Pulmonary artery endothelial cell (primary cell): Measurements from ENCODE around the gene HES7. TPM values are rescaled to one million over a fixed set of nuclear protein-coding genes. Genes with fewer than 3 reads are reported as not detected.

ENCODE experiments used
- DNase-seq: peaks from one replicate; pipeline ENCODE4 v3.0.0-alpha.2; 2011; ENCODE audit warnings: low read depth, low spot score
- total RNA-seq: library from RNA; depleted of rRNA; stranded (reverse); fragments of >200 nt; gene quantifications from 2 replicates; pipeline ENCODE4 v1.2.3, GENCODE V29; 2014

Gene HES7
- total RNA-seq, 1 donor from 2014 or later, result 0.40 TPM

DNA sequence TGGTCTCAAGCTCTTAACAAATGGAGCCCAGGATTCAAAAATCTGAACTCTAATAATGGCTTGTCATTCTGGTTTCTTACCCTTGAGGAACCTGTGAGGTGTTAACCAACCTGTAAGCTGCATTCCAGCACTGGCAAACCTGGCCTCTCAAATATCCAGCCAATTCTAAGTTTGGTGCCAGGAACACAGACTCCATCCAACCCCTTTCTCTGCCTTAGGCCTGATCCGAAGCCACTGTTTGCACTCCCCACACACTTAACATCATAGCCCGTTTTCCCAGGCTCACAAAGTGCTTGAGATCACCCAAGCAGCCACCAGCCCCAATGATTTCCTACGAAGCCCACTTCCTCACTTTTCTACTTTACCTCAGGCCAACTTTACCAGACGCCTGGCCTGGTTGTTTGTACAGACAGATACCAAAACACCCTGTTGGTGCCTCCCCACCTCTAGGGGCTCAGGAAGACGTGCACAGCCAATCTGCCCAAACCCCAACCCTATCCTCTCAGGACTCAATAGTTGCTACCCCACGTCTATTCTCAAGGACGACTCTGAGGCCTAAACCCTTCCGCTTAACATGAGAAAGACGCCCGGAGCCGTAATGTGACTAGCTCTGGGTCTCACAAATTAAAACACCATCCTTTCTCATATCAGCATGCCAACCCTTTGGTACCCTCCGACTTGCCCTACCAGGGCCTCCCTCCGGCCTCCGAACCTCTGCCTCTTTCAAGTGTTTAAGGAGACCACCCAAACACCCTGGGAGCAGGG lies 31.5 kb upstream of the HES7 start:
- no peak for DNase-seq

DNA sequence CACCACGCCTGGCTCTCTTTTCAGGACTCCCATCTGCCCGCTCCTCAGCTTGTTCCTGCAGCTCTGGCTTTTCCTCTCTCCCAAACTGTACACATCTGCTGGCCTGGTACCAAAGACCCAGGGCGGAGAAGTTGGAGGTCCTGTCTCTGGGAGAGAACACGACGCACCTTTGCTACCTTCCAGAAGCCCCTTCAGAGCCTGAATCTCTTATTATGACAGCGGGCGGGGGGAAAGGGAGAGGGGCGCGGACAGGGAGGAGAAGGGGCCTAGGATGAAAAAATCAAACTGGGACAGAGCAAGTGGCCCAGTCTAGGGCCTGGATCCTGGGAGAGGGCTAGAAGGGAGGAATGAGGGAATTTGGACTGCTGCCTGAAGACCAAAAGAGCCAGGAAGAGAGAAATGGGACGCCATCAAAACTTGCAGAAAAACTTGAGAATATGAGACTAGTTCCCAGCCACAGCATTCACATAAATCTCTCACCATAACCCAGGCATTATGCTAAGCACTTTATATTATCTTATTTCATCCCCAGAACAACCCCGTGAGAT lies 30.8 kb upstream of the HES7 start:
- DNase-seq, result no peak

DNA sequence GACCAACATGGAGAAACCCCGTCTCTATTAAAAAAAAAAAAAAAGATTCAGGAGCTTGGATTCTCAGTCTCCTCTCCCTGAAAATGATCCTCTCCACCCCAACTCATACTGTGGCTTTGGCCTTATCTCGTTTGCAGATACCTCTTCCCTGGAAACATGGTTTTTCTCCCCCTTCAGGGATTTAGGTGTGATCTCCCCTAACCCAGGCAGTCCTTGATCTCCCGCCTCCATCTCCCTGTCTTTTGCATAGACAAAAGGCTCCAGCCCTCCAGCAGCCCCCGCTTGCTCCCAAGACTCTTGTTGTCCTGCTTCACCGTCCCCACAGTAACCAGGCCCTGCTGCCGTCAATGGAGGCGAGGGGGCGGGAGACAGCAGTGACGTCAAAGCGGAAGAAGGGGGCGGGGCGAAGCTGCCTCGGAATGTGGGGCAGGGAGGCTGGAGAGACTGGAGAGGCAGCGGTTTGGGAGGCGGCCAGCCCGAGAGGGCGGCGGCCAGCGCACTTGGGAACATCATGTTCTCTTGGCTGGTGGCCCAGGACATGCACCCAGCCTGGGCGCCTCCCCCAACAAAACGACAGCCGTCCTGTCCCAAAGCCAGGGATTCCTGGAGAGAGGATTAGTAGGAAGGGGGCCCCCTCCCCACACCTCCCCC lies 30.2 kb upstream of the HES7 start:
- peak; percentile 93 for DNase-seq

DNA sequence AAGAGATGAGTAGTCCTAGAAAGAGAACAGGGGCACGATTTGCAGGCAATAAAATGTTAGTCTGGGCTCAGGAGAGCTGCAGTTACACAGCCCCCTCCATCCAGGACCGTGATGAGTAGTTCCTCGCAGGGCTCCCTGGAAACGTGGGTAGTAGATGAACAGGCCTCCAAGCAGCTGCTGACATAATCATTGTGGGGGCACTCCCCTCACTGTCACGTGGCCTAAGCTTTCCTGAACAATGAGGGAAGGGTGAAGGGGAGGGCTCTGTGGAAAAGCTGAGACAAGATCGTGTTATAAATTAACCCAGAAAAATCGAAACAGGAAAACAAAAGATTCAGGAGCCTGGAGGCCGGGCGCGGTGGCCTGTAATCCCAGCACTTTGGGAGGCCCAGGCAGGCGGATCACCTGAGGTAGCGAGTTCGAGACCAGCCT lies 29.6 kb upstream of the HES7 start:
- peak; percentile 93 for DNase-seq

DNA sequence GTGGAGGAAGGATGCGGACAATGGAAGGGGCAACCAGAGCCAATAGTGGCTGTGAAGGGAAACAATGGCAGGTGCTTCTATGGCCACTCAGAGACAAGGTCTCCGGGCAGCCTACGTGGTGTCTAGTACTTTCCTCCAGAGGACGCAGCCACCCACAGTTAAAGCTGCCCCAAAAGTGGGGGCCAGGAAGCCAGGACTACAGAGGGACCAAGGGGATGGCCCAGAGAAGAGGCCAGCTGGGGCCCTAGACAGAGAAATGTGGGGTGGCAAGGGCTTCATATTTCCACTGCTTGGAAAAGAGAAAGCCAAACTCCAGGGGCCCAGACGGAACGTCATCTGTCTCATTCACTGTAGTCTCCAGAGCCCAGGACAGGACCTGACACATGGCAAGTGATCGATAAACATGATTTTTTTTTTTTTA lies 29.1 kb upstream of the HES7 start:
- DNase-seq, result no peak

DNA sequence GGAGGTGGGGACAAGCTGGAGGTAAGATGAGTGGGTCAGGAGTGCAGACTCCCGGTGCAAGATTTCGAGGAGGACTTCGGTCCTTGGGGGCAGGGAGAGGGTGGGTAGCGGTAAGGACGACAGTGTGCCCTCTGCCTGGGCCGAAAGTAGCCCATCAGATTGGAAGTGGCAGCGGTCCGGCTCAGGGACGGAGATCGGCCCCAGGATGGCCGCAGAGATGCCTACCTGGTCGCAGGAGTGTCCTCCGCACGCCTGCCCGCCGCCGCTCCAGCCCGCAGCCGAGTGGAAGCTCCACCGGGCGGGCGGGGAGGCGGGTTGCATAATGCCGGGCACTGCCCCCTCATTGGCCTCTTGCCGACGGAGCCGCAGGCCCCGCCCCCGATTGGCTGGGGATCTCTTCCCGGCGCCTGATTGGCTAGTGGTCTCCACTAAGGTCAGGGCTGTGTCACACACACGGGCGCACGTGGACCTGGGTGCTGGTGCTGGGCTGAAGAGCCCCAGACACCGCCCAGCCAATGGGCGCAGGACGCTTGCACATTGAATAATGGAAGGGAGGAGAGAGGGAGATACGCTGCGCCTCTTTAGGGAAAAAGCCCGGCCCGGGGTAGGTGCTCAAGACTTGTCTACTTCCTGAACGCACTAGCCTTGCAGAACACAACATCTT lies 28.3 kb upstream of the HES7 start, which contains the start of gene PER1:
TSS of gene PER1 (minus strand) at position 293 of the 664 bp plus-strand sequence. CDS start 1,698 bp downstream, outside the sequence.
- peak; percentile 74 for DNase-seq

DNA sequence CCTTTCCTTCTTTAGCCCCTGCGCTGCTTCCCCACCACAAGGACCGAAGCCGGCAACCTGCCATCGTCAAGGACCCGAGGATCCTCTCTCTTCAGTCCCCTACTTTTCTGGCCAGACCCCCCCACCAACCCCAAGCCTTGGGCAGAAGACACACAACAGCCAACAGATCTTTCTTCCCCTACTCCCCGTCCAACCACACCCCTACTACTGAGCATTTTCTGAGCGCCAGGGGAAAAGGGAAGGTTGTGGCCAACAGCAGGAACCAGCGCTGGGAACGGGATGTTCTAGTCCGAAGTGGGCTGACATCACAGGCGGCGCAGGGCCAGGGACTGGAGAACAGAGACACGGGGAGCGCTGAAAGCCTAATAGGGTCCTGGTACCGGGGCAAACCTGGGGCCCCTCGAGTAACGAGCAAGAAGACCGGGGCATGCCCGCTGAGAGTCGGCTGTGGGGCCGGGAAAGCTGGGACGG lies 27.8 kb upstream of the HES7 start:
- no peak for DNase-seq

DNA sequence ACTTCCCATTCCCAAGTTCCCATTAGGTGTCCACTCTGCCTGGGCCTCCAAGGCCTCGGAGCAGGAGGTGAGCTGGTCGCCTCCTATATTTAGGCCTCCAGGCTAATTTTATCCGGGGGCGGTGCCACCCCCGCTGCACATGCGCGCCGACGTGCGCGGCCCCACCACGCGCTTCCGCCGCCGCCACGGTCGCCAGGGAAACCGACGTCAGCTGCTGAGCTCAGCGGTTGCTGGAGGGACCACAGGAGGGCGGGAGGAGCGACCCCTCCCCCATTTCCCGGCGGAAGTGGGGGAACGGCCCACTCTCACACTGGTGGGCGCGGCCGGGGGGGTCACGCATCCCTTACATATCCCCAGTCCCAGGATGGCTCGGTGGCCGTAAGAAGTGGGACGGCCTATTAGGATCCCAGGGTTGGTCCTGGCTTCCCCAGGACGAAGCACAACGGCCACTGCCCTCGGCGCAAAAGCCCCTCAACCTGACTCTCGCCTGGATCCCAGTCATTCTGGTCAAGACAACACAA lies 27.3 kb upstream of the HES7 start:
- DNase-seq, result peak; percentile 63

DNA sequence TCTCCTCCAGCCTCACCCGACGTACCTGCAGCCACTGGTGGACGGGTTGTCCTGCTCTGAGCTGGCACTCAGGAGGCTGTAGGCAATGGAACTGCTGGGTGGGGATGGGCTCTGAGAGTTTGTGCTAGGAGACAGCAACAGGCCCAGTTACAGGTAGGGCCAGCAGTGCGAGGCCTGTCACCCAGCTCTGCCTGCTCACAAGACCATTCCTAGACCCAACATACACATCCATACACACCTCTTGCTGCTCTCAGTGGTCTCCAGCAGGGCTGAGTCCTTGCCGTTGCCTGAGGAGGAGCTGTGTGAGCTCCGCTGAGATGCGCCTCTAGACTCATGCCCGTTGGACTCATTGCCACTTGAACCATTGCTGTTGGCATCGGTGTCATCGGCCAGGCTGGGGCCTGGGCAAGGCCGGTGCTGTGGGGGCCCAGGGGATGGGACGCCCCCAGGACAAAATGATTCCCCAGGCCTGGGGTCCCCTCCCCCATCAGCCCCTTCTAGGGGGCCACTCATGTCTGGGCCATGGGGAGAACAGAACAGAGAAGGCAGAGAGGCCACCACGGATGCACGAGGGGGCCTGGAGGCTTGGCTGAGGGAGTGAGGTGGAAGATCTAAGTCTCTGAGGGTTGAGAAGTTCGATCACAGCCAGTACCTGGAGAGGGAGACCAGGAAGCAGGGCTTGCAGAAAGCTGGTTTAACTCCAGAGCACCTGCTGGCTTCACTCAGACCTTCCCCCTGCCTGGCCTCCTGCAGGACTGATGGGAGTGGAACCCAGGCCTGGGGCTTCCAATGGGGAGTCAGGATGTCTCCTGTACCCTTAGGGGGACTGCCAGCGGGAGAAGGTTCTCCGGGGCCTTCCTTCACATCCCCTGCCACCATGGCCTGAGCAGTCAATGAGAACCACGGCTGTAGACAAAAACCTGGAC lies 26.6 kb upstream of the HES7 start:
- no peak for DNase-seq

DNA sequence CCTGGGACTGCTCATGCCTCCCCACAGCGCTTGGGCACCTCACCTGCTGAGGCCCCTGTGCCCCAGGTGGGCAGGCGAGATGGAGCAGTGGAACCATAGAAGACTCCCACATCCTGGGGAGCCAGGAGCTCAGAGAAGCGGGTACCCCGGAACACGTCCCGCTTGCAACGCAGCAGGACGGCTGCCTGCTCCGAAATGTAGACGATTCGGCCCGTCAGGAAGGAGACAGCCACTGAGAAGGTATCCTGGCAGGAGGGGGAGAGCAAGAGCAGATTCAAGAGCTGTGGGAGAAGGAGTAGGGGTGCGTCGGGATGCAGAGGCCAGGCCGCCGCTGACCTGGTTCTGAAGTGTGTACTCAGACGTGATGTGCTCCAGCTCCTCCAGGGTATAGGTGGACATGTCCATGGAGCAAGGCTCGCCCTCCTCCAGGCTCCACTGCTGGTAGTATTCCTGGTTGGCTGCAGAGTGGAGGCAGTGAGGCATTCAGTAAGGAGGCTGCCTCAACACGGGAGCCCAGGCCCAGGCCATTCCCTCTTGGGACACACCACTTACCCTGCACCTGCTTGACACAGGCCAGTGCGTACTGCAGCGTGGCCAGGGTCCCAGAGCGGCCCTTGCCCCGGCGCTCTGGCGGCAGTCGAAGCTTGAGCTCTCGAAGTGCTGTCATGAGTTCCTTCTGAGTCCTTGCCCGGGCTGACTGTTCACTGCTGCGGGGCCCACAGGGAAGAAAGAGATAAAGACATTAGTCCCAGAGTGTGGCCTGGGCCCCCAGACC lies 25.7 kb upstream of the HES7 start:
- DNase-seq, result no peak

DNA sequence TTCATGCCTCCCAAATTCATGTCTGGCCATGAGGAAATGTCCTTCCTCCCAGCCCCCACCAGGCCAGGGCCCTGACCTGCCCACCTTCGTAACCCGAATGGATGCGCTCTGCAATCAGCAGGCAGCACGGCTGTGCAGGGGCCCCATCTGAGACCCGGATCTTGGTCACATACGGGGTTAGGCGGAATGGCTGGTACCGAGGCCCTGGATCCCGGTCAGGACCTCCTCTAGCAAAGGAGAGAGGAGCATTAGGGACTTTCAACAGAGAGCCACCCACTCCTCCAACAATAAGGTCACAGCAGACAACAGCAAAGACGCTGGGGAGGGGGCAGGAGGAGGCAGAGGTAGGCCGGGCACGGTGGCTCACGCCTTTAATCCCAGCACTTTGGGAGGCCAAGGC lies 24.7 kb upstream of the HES7 start:
- DNase-seq, result no peak

DNA sequence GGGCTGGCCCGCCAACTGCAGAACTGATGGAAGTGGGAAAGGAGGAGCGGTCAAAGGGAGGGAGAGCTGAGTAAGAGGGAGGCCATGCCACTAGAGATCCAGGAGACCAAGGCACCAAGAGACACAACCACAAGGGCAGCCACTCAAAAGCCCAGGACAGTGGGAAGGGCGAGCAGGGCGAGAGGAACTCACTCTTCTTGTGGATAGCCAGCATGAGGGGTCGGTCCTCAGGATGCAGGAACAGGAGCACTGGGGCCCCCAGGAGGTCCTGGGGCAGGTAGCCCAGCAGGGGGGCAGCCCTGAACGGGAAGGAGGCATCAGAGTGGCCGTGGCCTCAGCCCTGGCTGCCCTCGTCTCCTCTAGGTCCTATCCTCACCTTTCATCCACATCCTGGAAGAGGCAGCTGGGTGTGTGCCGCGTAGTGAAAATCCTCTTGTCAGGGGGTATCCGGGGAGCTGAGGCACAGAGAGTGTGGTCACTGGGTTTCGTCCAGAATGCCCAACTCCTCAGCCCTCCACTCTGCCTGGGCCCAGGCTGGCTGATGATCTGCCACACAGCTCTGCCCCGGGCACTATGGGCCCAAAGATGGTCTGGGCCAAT lies 24.0 kb upstream of the HES7 start:
- DNase-seq, result no peak

DNA sequence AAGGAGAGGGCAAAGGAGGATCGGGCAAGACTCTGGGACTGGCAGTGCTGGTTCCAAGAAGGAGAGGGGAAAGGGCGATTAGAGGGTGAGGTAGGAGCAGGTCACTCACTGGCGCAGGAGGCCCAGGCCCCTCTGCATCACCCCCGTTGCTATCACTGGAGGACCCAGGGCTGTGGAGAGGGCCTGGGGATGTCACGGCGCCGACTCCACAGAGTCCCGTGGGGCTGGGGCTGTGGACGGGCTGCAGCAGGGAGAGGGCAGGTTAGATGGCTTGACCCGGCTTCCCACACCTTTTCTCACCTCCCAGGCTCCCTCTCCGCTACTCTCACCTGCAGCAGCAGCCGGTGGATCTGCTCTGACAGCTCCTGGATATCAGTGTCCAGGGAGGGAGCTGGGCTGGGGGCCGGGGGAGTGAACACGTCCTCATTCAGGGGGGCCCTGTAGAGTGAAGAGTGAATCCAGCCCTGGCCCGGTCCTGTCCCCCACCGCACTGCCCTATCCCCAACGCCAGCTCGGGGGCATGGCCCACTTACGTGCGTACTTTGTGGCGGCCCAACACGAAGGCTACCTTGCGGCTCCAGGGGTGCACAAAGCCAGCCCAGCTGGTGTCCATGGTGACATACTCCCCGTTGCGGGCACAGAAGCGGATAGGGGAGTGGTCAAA lies 23.4 kb upstream of the HES7 start:
- DNase-seq, result no peak

DNA sequence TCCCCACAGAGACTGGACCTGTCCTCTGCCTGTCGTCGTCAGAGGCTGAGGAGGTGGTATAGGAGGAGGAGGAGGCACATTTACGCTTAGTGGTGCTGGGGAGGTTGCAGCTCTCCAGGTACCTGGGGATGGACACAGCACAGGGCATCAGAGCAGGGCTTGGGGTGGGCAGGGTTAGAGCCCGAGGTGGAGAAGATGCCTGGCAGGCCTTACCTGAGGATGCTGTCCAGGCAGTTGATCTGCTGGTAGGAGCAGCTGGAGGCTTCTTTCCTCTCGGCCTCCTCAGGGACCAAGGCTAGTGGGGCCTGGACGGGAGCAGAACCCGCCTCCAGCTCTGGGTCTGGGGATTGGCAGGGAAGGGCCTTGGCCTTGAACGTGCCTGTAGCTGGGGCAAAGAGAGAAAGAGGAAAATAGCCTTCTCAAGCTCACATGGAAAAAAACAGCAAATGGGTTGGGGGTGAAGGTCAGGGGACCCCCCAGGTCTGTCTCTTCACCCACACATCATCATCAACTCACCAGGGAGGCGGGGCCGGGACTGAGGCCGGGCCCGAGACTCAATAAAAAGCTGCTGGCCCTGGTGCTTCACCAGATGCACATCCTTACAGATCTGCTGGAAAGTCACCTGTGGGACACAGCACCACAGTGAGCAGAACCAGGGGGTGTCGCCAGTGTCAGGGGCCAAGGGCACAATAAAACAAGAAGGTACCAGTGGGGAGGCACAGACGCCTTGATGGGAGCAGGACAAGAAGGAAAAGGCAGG lies 22.7 kb upstream of the HES7 start:
- DNase-seq, result no peak

DNA sequence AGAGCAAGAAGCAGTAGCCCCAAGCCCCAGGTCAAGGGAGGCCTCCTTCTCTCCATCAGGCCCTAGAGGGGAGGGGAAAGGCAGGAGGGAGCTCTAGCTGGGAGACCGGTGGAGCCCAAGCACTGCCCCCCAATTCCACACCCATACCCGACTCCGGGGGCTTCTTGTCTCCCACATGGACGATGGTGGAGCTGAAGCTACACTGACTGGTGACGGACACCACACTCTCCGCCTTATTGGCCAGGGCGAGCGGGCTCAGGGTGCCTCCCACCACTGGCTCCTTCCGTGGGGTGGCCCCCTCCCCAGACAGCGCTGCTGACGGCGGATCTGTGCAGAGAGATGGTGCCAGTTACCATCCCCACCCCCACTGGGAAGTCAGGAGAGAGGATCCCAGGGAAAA lies 21.9 kb upstream of the HES7 start:
- DNase-seq, result no peak

DNA sequence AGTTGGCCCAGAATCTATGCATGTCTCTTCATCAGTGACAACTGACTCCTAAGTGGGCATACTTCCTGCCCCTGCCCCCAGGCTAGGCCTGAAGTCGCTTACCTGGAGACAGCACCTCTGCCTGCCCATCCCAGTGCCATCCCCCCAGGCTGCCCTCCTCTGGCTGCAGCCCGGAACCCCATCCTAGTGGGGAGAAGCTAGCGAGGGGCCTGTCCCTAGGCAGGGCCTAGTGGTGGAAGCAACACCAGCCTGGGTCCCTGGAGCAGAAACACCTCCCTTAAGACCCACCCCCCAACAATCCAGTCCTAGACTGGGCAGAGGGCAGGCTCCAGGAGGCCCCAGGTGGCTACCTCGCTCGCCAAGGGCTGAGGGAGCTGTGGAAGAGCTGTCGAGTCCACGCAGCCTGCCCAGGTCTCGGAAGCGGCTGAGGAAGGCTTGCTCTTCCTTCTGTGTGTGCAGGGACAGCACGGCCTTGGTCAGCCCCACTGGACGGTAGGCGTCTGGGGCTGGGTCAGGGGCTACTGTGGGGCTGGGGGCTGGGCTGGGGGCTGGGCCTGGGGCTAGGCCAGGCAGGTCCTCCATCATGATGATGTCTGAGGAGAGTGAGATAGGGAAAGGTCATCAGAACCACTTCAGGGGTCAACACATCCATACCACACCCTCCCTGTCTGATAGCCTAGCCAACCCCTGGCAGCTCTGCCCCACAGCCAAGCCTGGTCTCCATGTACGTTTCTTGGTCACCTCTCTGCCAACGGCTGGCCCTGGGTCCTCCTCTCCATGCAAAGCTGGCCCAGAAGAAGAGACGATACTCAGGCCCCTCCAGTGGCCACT lies 20.7 kb upstream of the HES7 start:
- no peak for DNase-seq
